Measurements from ENCODE around the gene CTBP2.

CTBP2 gene

GRCh38 chr10:125043841-125044658 lies 116.3 kb downstream of the CTBP2 start:
- no peak for DNase-seq (ENCODE audit: low read depth)

- DNase-seq (ENCODE audit: low read depth), result no peak
Observed at GRCh38 chr10:125041856-125042506, 118.4 kb downstream of the CTBP2 start.

- DNase-seq (ENCODE audit: low read depth), result no peak
Observed at GRCh38 chr10:125039354-125039769, 121.0 kb downstream of the CTBP2 start.

- DNase-seq (ENCODE audit: low read depth), result no peak
Observed at GRCh38 chr10:125038637-125039036, 121.7 kb downstream of the CTBP2 start.

- DNase-seq (ENCODE audit: low read depth), result no peak
Observed at GRCh38 chr10:125037145-125037877, 123.1 kb downstream of the CTBP2 start.

- no peak for DNase-seq (ENCODE audit: low read depth)
Observed at GRCh38 chr10:125035588-125036295, 124.6 kb downstream of the CTBP2 start.

- peak; percentile 92 for DNase-seq (ENCODE audit: low read depth)
Observed at GRCh38 chr10:125035136-125035535, 125.2 kb downstream of the CTBP2 start.

- no peak for DNase-seq (ENCODE audit: low read depth)
Observed at GRCh38 chr10:125034675-125035074, 125.7 kb downstream of the CTBP2 start.

GRCh38 chr10:125033146-125033924 lies 127.0 kb downstream of the CTBP2 start:
- no peak for DNase-seq (ENCODE audit: low read depth)

GRCh38 chr10:125032474-125033020 lies 127.8 kb downstream of the CTBP2 start:
- DNase-seq (ENCODE audit: low read depth), result no peak

GRCh38 chr10:125030567-125031197 lies 129.7 kb downstream of the CTBP2 start:
- DNase-seq (ENCODE audit: low read depth), result no peak

GRCh38 chr10:125029584-125030242 lies 130.7 kb downstream of the CTBP2 start:
- DNase-seq (ENCODE audit: low read depth), result no peak

- no peak for DNase-seq (ENCODE audit: low read depth)
Observed at GRCh38 chr10:125027871-125028869, 132.2 kb downstream of the CTBP2 start.

- DNase-seq (ENCODE audit: low read depth), result no peak
Observed at GRCh38 chr10:125026974-125027735, 133.2 kb downstream of the CTBP2 start.

- DNase-seq (ENCODE audit: low read depth), result no peak
Observed at GRCh38 chr10:125026036-125026931, 134.1 kb downstream of the CTBP2 start.

GRCh38 chr10:125025341-125025740 lies 135.0 kb downstream of the CTBP2 start:
- no peak for DNase-seq (ENCODE audit: low read depth)

Measured in stromal cell of bone marrow (primary cell).